SK-MEL-5 (cell line): Measurements from ENCODE around the gene TBC1D19. TPM values are rescaled to one million over a fixed set of nuclear protein-coding genes. Genes with fewer than 3 reads are reported as not detected.
"Not testable (repeated sequence)": the region's sequence is repeated elsewhere in the genome, so short reads cannot be mapped to it uniquely, and the experiment has no call there.

Source experiments
- DNase-seq: peaks from one replicate; pipeline ENCODE4 v3.0.0-alpha.2; 2016; ENCODE audit warnings: low read depth, low spot score
- in situ Hi-C: cut with HindIII; loops from 2 replicates; pipeline ENCODE4 v1.10.0; 2016; ENCODE audit warnings: low sequenced_read_pairs, high pct_unique_total_duplicates, low pct_unique_long_range_greater_than_20kb
- polyA plus RNA-seq, 2 experiments: library from polyadenylated mRNA; depleted of rRNA; stranded (reverse); fragments of >200 nt; gene quantifications; 2 replicates each; pipeline ENCODE4 v1.2.3, GENCODE V29; 2015
- total RNA-seq: library from RNA; depleted of rRNA; stranded (reverse); fragments of >200 nt; shearing (Covaris generic); gene quantifications from 2 replicates; pipeline ENCODE4 v1.2.3, GENCODE V29; 2014; rRNA removed

TBC1D19 gene, protein sequence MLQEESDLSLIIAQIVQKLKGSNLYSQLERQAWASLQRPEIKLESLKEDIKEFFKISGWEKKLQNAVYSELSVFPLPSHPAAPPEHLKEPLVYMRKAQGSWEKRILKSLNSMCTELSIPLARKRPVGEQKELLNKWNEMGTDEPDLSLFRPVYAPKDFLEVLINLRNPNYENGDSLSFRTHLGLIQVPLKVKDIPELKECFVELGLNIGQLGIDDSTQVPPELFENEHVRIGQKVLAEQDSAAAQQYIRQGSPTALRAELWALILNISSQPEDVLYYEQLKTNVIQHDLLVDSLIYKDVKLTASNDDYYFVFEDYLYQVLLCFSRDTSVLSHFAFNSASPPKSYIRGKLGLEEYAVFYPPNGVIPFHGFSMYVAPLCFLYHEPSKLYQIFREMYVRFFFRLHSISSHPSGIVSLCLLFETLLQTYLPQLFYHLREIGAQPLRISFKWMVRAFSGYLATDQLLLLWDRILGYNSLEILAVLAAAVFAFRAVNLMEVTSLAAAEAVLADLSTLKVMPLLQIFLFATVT
- 10.6 and 12.2 TPM in 2 replicates for total RNA-seq
- 5.2 and 8.5 TPM in 2 replicates for polyA plus RNA-seq (2015; cell fraction: cytosol; rRNA removed)
- 10.9 and 12.5 TPM in 2 replicates for polyA plus RNA-seq (2015; cell fraction: nucleus; rRNA removed)

DNA sequence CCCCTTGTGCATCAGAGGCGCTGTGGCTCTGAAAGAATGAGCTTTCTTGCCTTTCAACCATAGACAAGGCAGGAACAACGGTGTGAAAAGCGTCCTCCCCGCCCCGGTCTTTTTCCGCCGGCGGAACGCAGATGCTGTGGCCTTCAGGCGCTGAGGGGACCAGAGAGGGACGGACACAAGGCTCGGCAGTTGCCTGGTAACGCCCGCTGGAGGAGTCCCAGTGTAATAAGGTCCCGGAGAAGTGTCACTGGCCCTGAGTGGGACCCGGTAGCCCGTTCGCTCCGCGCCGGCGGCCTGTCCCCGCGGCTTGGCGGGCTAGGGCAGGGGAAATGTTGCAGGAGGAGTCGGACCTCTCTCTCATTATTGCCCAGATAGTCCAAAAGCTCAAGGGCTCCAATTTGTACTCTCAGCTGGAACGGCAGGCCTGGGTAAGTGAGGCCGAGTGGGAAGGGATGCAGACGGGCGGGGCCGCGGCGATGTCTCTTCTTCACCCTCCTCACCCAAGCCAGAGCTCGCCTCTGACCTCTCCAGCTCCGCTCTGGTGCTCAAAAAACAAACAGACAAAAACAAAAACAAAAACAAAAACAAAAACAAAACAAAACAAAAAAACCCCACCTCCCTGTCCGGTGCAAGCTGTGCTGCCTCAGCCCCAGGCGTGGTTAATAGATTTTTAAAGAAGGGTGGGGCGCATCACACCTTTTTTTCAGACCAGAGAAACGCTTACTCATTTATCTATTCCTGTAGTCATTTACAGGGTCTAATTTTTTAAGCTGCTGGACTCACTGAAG lies at the start of gene TBC1D19:
TBC1D19 (plus strand) TSS at position 220 of the 788 bp plus-strand sequence; CDS start at position 330, 110 bp downstream.
- DNase-seq = peak; percentile 88
- in situ Hi-C loops = no loop called here

DNA sequence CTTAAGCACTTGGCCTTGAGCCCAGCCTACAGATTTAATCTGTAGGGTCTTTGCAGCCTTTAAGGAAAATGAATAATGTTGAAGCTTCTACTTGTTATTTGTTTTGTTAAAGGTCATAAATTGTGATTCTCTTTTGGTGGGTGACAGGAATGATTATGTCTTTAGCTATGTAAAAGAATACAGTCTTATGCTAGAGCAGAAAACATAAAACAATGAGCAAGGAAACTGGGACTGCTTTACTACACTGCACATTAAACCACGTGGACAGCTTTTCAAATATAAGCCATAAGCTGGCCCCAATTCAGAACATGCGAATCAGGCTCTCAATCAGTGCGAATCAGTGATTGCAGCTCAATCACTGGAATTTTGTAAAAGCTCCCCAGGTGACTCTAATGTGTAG lies 40.9 kb upstream of the TBC1D19 start:
- in situ Hi-C loops = no loop called here
- DNase-seq = no peak

DNA sequence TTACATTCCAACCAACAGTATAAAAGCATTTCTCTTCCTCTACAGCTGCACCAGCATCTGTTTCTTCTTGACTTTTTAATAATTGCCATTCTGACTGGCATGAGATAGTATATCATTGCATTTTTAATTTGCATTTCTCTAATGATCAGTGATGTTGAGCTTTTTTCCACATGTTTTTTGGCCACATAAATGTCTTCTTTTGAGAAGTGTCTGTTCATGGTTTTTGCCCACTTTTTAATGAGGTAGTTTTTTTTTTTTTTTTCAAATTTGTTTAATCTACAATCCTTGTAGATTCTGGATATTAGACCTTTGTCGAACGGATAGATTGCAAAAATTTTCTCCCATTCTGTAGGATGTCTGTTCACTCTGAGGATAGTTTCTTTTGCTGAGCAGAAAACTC lies 39.5 kb upstream of the TBC1D19 start:
- DNase-seq = no peak
- in situ Hi-C loops = no loop called here

DNA sequence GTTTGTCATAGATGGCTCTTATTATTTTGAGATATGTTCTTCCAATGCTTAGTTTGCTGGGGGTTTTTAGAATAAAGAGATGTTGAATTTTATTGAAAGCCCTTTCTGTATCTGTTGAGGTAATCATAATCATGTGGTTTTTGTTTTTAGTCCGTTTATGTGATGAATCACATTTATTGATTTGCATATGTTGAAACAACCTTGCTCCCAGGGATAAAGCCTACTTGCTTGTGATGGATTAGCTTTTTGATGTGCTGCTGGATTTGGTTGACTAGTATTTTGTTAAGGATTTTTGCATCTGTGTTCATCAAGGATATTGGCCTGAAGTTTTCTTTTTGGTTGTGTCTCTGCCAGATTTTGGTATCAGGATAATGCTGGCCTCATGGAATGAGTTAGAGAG lies 35.5 kb upstream of the TBC1D19 start:
- DNase-seq, in situ Hi-C loops: not testable (repeated sequence)

DNA sequence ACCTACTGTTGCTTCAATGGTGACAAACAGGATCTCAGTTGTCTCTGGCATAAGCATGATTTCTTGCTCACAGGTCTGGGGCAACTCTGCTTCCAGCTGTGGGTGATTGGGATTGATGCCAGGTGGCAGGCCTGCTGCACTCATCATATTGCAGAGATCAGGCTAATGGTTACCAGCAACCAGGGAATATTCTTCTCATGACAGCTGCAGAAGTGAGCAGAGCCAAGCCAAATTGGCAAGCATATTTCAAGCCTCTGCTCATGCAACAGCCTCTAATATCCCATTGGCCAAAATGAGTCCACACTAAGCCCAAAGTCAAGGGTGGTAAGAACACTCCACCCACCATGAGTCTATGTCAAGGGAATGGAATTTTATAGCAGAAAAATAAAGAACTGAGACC lies 26.7 kb upstream of the TBC1D19 start:
- DNase-seq = no peak
- in situ Hi-C loops = no loop called here

DNA sequence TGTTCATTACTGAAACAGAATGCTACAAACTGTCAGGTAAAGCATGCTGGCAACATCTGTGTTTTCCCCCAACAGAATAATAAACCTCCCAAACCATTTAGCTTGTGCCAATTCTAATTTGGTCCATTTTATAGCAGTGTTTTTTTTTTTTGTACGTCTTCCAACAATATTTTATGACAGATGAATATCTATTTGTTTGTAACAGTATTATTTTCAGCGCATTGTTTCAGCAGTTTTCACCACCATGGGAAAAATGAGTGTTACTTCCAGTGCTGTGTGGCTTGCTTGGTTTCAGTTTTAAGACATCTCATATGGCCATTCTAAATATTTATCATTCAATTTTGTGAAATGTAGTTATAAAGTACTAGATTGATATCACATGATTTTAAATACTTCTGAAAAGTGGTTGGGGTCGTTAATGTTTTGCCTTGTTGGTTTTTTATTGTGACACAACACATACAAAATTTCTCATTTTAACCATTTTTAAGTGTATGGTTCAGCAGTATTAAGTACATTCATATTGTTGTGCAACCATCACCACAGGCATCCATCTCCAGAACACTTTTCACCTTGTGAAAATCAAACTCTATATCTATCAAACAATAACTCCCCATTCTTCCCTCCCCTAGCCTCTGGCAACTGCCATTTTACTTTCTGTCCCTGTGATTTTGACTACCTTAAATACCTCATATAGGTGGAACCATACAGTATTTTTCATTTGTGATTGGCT lies 25.6 kb upstream of the TBC1D19 start:
- in situ Hi-C loops = no loop called here
- no peak for DNase-seq

DNA sequence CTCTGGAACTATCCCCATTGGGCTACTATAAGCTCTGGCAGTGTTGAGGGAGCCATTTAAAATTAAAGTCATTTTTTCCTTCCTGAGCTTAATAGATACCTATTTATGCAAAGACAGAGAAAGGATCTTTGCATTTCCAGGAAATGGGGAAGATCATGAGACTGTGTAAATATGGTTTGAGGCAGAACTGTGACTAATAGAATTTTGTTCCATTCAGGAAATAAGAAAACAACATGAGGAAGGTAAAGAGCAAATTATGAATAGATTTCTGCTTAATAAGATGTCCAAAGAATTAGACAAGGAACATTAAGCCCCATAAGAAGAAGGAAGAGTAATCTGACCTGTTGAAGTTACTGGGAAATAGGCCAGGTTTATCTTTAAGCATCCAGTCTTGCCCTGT lies 17.8 kb upstream of the TBC1D19 start:
- no peak for DNase-seq
- in situ Hi-C loops = no loop called here

DNA sequence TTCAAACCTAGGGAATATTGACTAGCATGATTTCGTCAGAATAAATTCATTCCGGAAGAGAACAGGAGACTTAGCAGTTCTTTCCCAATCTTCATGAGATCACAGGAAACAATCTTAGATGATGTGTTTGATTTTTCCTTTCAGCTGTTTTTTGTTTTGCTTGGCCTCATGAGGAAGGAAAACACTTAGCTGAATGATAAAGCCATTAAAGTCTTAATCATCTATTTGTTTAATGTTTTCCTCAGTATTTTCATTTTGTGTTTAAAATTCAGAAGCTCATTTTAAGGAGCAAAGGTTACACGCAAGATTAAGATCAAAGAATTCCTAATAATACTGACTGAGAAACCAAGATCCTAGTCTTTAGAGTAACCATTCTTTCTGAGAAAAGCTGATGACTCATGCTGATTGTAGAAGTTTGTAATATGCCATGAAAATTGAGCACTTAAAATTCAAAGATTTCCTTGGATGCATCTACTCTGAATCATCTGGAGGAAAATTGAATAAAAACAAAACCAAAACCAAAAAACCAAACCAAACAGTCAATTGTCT lies 15.4 kb upstream of the TBC1D19 start:
- DNase-seq = no peak
- in situ Hi-C loops = no loop called here

DNA sequence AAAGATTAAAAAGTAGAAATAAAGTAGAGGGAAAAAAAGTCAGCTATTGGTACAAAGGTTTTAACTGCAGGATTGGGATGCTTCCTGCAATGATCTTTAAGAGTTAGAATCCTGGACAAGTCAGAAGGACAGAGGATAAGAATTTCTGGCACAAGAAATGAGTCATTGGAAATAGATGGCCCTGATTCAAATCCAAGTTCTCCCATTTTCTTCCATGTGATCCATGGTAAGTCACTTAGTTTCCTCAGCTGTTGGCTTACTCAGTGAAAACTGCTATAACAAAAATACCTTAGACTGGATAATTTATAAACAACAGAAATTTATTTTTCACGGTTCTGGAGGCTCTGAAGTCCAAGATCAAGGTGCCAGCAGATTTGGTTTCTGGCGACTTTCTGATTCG lies 13.3 kb upstream of the TBC1D19 start:
- in situ Hi-C loops = no loop called here
- no peak for DNase-seq

DNA sequence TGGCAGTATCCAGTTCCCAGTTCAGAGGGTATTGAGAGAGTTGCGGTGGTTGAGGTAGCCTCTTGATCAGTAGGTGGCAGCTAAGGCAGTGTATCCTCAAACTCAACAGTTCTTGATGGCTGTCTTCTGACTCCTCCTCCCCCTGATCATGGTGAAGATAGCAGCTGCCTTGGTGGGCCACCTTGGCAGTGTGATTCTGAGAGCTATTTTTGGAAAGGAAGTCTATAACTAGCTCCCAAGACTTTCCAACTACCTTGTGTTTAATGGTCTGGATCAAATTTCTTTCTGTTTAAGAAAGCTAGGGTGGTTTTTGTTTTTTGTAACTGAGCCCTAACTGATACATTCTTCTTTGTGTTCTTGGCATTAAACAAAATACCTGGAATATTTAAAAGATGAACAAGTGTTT lies 10.5 kb upstream of the TBC1D19 start:
- in situ Hi-C loops = no loop called here
- no peak for DNase-seq

DNA sequence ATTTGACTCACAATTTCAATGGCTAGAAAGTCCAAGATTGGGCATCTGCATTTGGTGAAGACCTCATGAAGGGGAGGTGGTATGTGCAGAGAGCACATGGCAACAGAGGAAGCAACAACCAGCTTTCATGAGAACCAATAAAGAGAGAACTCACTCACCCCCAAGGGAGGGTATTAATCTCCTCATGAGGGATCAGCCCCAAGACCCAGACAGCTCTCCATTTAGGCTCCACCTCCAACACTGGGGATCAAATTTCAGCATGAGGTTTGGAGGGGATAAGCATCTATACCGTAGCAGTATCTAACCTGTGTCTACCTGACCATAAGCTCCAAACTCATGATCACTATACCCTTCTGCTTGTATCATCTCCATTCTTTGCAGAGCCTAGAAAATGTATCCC lies 9.3 kb upstream of the TBC1D19 start:
- in situ Hi-C loops = no loop called here
- no peak for DNase-seq

DNA sequence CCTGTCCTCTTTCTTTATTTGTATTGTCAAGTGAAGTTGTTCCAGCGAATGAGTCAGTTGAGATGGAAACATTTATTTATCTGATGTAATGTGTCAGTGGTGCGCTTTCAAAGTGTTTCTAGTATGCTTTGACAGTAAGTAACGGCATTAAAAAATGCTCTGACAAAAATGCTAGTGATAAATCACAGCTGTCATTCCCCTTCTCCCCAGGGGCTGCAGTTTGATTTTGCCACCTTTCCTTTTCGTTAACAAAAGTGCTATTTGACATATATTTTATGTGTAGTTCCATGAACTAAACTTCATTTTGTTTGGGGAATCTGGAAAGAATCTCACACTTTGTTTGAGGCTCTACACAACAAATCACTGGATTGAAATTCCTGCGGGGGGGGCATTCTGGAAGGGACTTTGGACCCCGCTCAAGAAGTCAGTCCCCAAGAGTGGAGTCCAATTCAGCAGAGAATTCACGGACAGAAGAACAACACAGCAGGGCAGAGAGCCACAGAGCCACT lies 7.6 kb upstream of the TBC1D19 start:
- in situ Hi-C loops = no loop called here
- DNase-seq = no peak

DNA sequence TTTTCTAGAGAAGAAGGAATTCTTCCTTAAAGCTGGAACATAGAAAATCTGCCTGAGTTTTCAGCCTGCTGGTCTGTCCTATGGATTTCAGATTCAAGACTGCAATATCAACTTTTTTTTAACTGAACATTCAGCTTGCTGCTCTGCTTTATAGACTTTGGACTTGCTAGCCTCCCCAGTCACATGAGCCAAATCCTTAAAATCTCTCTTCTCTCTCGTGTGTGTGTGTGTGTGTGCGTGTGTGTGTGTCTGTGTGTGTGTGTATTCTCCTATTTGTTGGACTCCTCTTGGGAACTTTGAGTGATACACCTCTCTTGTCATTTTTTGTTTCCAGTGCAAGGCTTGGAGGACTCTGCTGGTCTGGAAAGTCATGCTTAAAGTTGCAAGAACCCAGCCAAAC lies 6.8 kb upstream of the TBC1D19 start:
- in situ Hi-C loops = no loop called here
- no peak for DNase-seq

DNA sequence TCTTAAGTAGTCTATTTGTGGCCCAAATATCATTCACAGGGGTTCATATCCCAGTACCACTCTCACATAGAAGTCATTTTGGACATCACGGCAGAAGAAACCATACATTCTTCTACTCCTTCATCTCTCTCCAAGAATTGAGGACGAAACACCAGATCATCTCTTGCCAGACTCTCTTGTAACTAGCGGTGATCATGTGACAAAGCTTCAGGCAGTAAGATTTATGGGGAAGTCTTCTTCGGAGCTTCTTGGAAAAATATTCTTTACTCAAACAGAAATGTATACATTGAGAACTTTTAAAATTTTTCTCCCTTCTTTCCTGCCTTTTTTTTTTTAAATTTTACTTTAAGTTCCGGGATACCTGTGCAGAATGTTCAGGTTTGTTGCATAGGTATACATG lies 4.7 kb upstream of the TBC1D19 start:
- DNase-seq = no peak
- in situ Hi-C loops = no loop called here

DNA sequence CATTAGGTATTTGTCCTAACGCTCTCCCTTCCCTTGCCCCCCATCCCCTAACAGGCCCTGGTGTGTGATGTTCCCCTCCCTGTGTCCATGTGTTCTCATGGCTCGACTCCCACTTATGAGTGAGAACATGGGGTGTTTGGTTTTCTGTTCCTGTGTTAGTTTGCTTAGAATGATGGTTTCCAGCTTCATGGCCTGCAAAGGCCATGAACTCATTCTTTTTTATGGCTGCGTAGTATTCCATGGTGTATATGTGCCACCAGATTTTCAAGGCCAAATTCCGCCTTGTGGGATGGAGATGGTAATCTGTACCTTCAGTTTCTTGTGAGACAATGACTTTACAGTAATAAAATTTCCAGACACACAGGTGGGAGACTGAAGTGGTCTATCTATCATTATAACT lies 2.5 kb upstream of the TBC1D19 start:
- in situ Hi-C loops, DNase-seq: not testable (repeated sequence)

DNA sequence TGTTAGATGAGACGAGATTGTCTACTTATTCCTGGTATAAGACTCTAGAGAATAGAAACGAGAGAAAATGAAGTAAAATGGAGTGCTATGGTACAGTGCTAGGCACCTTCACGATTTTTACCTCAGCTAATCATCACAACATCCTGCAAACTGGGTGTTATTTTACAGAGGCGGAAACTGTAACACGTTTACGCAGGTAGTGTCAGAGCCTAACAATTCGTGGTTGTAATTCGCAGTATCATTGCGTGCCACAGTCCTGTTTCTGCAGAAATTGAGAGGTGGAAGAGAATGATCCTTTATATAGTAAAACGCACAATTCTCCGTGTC lies 383 bp upstream of the TBC1D19 start:
- DNase-seq = no peak
- in situ Hi-C loops = no loop called here

DNA sequence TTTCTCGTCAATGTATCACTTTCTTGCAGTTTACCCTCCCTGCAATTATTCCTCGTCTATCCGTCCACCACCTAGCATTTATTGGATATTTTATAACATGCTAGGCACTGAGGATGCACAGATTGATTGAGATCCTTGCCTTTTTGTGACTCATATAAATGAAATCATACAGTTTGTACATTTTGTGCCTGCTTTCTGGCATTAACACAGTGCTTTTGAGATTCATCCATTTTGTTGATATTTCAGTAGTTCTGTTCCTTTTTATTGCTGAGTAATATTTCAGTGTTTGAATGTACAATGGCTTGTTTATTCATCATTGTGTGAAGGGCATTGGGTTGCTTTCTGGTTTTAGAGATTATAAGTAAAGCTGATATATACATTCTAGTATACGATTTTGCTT lies 841 bp downstream of the TBC1D19 start:
- no peak for DNase-seq
- in situ Hi-C loops = no loop called here

DNA sequence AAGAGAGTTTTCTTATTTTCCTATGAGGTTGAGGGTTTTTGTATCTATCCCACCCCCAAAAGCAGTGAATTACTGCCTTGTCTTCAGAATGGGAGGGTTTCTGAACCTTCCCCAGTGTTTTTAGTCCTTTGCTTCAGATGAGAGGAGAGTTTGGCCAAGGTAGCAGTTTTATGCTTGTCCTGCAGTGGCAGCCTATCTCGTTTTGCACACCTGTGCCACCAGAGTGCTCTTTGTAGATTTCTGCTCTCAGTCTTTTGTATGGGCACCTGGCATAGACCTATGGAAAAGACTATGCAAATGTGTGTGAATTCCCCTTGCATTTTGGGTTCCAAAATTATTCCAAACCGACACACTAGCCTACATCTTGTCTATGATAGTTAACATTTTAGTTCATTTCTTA lies 5.8 kb downstream of the TBC1D19 start:
- in situ Hi-C loops = no loop called here
- DNase-seq = no peak
